ENCODE results near the gene ATF7IP2. TPM values are rescaled to one million over a fixed set of nuclear protein-coding genes. Genes with fewer than 3 reads are reported as not detected.
"Not testable (repeated sequence)": the region's sequence is repeated elsewhere in the genome, so short reads cannot be mapped to it uniquely, and the experiment has no call there.

ATF7IP2 gene, protein sequence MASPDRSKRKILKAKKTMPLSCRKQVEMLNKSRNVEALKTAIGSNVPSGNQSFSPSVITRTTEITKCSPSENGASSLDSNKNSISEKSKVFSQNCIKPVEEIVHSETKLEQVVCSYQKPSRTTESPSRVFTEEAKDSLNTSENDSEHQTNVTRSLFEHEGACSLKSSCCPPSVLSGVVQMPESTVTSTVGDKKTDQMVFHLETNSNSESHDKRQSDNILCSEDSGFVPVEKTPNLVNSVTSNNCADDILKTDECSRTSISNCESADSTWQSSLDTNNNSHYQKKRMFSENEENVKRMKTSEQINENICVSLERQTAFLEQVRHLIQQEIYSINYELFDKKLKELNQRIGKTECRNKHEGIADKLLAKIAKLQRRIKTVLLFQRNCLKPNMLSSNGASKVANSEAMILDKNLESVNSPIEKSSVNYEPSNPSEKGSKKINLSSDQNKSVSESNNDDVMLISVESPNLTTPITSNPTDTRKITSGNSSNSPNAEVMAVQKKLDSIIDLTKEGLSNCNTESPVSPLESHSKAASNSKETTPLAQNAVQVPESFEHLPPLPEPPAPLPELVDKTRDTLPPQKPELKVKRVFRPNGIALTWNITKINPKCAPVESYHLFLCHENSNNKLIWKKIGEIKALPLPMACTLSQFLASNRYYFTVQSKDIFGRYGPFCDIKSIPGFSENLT
- total RNA-seq (2014; rRNA removed; shearing (Covaris generic)), result 20.4 and 22.8 TPM in 2 replicates

GRCh38 chr16:10385725-10386516, at the start of gene ATF7IP2:
TSS of gene ATF7IP2 (plus strand) at chr16:10386061. CDS start at chr16:10430621, 44,560 bp downstream.
- Histone ChIP-seq H3K27me3 (ENCODE audit: control insufficient read depth, insufficient read depth, low read length) (no peaks in the 10 kb centered on the region), H3K4me3 (ENCODE audit: insufficient read depth, low read depth, low read length) (peak within 1 kb of the TSS; percentile 82), H3K36me3 (replicated peaks; ENCODE audit: control insufficient read depth, insufficient read depth, low read length) (peaks cover 2% of the 10 kb centered on the region; the same call in 1 of the 2 replicates)
- DNase-seq, result peak; percentile 95

GRCh38 chr16:10338426-10338825, 47.4 kb upstream of the ATF7IP2 start:
- no peak overlapping the region for H3K4me3 ChIP-seq (ENCODE audit: insufficient read depth, low read depth, low read length)
- H3K36me3 ChIP-seq (replicated peaks; ENCODE audit: control insufficient read depth, insufficient read depth, low read length), result no peaks in the 10 kb centered on the region
- no peak for DNase-seq

DNA sequence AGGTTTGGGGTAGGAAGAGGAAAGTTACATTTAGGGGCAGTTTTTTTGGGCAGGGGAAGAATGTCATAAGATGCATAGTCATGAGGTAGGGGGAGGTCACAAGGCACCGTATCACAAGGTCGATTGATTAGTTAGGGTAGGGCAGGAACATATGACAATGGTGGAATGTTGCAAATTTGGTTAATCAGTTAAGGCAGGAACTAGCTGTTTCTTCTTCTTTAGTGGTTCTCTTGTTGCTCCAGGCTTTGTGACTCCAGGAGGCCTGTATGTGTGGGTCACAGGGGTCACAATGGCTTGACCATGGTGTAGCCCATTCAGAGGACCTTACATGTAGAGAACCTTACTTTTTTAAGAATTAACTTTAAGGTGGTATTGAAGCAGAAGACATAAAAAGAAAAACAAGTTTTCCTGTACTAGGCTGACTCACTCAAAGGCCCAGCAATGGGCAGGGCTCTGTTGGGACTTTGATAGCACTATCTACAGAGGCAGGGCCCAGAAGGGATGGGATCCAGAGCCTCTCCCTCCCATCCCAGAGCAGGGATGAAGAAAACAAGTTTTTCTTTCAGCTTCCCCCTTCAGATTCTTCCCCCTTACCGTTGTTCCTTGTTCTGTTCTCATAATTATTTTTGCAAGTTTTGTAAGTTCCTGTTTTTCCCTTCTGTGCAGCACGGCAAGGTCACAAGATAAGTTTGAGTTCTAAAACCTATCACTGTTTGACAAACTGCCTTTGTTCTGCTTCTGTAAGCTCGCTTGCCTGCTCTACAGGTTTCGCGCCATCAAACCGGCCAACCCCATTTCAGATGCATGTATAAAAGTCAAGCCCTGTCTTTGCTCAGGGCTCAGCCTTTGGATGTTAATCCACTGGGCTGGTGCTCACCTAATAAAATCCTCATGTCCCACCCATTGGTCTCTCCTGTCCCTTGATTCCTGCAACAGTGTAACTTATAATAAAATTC, 45.8 kb upstream of the ATF7IP2 start:
- Histone ChIP-seq H3K36me3 (replicated peaks; ENCODE audit: control insufficient read depth, insufficient read depth, low read length) (no peaks in the 10 kb centered on the region), H3K27me3 (ENCODE audit: control insufficient read depth, insufficient read depth, low read length) (no peaks in the 10 kb centered on the region), H3K4me3 (ENCODE audit: insufficient read depth, low read depth, low read length) (no peak overlapping the region)
- no peak for DNase-seq

More at GRCh38 chr16:10338426-10338825, 47.4 kb upstream of the ATF7IP2 start:
- no peaks in the 10 kb centered on the region for H3K27me3 ChIP-seq (ENCODE audit: control insufficient read depth, insufficient read depth, low read length)

DNA sequence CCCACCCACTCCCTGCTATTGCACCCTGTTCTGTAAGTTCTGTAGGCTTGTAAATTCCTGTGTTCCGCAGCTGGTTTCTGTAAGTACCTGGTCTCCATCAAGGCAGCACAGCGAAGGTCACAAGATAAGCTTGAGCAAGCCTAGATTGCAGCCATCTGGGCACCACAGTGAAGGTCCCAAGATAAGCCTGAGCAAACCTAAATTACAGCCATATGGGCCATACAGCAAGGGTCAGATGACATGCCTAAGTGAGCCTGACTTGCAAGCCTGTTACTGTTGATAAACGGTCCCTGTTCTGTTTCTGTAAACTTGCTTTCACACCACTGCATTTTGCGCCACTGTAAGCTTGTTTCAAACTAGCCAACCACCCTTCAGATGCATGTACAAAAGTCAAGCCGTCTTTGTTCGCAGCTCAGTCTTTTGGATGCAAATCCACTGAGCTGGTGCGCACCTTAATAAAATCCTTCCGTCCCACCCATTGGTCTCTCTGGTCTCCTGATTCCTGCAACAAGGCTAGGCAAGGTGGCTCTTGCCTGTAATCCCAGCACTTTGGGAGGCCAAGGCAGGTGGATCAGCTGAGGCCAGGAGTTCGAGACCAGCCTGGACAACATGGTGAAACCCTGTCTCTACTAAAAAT, 42.6 kb upstream of the ATF7IP2 start:
- H3K36me3 ChIP-seq (replicated peaks; ENCODE audit: control insufficient read depth, insufficient read depth, low read length), result no peaks in the 10 kb centered on the region
- no peaks in the 10 kb centered on the region for H3K27me3 ChIP-seq (ENCODE audit: control insufficient read depth, insufficient read depth, low read length)
- no peak for DNase-seq
- H3K4me3 ChIP-seq (ENCODE audit: insufficient read depth, low read depth, low read length), result no peak overlapping the region

DNA sequence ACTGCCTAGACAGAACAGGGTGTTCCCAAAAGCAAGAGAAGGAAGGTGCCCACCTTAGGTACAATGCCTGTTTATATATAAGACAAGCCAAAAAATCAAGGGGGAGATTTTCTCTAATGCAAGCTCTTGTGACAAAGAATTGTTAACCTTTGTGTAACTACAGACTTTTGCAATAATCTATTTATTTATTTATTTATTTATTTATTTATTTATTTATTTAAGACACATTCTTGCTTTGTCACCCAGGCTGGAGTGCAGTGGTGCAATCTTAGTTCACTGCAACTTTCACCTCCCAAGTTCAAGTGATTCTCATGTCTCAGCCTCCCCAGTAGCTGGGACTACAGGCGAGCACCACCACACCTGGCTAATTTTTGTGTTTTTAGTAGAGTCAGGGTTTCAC, 41.2 kb upstream of the ATF7IP2 start:
- H3K36me3 ChIP-seq (replicated peaks; ENCODE audit: control insufficient read depth, insufficient read depth, low read length); H3K4me3 ChIP-seq (ENCODE audit: insufficient read depth, low read depth, low read length); DNase-seq: not testable (repeated sequence)

GRCh38 chr16:10345629-10346028, 40.2 kb upstream of the ATF7IP2 start:
- no peak for DNase-seq
- H3K27me3 ChIP-seq (ENCODE audit: control insufficient read depth, insufficient read depth, low read length), result no peaks in the 10 kb centered on the region
- no peak overlapping the region for H3K4me3 ChIP-seq (ENCODE audit: insufficient read depth, low read depth, low read length)
- H3K36me3 ChIP-seq (replicated peaks; ENCODE audit: control insufficient read depth, insufficient read depth, low read length), result no peaks in the 10 kb centered on the region

More for the DNA sequence above, 41.2 kb upstream of the ATF7IP2 start:
- not testable (repeated sequence) for H3K27me3 ChIP-seq (ENCODE audit: control insufficient read depth, insufficient read depth, low read length)

DNA sequence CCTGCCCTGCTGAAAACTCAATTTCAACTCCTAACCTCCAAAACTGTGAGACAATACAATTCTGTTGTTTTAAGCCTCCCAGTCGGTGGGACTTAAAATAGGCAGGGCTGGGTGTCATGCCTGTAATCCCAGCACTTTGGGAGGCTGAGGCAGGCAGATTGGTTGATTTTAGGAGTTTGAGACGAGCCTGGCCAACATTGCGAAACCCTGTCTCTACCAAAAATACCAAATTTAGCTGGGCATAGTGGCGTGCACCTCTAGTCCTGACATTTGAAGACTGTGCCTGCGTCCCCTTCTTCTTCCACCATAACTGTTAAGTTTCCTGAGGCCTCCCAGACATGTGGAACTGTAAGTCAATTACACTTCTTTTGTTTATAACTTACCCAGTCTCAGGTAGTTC, 36.0 kb upstream of the ATF7IP2 start:
- no peak for DNase-seq
- Histone ChIP-seq H3K4me3 (ENCODE audit: insufficient read depth, low read depth, low read length) (no peak overlapping the region), H3K27me3 (ENCODE audit: control insufficient read depth, insufficient read depth, low read length) (no peaks in the 10 kb centered on the region), H3K36me3 (replicated peaks; ENCODE audit: control insufficient read depth, insufficient read depth, low read length) (no peaks in the 10 kb centered on the region)

DNA sequence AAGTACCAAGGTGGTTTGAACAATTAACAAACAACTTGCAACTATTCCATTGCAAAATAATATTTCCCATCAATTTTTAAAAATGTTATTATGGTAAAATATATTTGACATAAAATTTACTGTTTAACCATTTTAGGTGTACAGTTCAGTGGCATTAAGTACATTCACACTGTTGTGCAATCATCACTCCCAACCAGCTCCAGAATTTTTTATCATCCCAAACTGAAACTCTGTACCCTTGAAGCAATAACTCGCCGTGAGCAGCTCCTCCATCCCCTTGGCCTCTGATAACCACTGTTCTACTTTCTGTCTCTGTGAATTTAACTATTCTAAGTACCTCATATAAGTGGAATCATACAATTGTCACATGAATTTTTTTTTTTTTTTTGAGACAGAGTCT, 33.6 kb upstream of the ATF7IP2 start:
- Histone ChIP-seq H3K36me3 (replicated peaks; ENCODE audit: control insufficient read depth, insufficient read depth, low read length) (no peaks in the 10 kb centered on the region), H3K27me3 (ENCODE audit: control insufficient read depth, insufficient read depth, low read length) (no peaks in the 10 kb centered on the region), H3K4me3 (ENCODE audit: insufficient read depth, low read depth, low read length) (no peak overlapping the region)
- DNase-seq, result no peak

DNA sequence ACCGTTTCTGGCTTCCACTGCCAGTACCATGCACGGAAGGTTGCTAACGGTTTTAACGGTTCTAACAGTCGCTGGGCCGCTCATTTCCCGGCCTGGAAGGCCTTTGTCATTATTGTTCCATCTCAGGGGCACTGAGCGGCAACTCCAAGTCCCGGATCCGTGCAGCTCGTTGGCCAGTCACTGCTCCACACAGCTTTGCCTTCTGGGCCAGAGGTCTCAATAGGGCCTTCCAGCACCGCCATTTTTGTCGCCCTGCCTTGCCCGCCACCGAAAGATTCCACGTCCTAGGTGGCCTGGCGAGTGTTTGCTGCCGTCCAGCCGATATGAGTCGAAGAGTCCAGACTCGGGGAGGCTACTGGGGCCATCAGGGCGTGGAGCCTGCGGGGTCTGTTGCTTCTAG, 30.3 kb upstream of the ATF7IP2 start:
- no peak for DNase-seq
- Histone ChIP-seq H3K36me3 (replicated peaks; ENCODE audit: control insufficient read depth, insufficient read depth, low read length) (no peaks in the 10 kb centered on the region), H3K27me3 (ENCODE audit: control insufficient read depth, insufficient read depth, low read length) (no peaks in the 10 kb centered on the region), H3K4me3 (ENCODE audit: insufficient read depth, low read depth, low read length) (no peak overlapping the region)

DNA sequence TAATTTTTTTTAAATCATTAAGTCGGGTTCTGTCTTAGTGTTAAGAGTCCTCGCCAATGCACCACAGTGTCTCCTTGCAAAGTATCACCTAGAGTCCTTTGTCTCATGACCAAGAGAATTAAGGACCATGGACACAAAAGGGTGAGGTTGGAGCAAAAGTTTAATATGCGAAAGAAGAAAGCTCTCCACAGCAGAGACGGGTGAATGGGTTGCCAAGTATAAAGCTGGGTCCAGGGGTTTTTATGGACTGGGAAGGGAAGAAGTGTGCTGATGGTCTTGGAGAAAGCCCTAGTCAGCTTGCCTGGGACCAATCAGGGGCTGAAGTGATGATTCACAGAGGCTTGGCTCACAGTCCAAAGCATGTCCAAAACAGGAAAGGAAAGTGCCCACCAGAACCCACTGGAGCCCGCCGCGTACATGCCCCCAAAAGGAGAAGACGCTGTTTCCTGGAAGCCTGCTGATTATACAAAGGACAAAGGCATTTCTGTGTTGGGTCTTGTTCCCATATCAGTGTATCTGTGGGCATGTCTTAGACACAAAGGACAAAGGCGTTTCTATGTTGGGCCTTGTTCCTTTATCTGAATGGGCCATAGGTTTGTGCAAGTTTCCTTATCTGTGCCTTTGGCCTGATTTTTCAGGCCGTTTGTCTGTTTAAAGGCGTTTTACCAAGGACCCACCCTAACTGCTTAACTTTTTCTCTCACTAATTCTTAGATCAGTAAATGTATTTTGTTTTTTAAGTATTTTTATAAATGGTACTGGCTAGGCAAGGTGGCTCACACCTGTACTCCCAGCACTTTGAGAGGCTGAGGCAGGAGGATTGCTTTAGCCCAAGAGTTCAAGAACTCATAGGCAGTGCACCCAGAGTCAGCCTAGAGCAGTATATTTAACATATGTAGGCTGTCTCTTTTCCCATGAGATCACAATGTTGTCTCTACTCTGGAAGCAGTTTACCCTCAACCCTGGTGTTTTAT, 28.7 kb upstream of the ATF7IP2 start:
- DNase-seq, result no peak
- Histone ChIP-seq H3K27me3 (ENCODE audit: control insufficient read depth, insufficient read depth, low read length) (no peaks in the 10 kb centered on the region), H3K4me3 (ENCODE audit: insufficient read depth, low read depth, low read length) (no peak overlapping the region), H3K36me3 (replicated peaks; ENCODE audit: control insufficient read depth, insufficient read depth, low read length) (no peaks in the 10 kb centered on the region)

- not testable (repeated sequence) for DNase-seq; H3K36me3 ChIP-seq (replicated peaks; ENCODE audit: control insufficient read depth, insufficient read depth, low read length); H3K4me3 ChIP-seq (ENCODE audit: insufficient read depth, low read depth, low read length); H3K27me3 ChIP-seq (ENCODE audit: control insufficient read depth, insufficient read depth, low read length)
Measured at GRCh38 chr16:10361747-10362076, 24.1 kb upstream of the ATF7IP2 start.

- Histone ChIP-seq H3K27me3 (ENCODE audit: control insufficient read depth, insufficient read depth, low read length) (no peaks in the 10 kb centered on the region), H3K4me3 (ENCODE audit: insufficient read depth, low read depth, low read length) (no peak overlapping the region), H3K36me3 (replicated peaks; ENCODE audit: control insufficient read depth, insufficient read depth, low read length) (no peaks in the 10 kb centered on the region)
- DNase-seq, result no peak
Measured at GRCh38 chr16:10362077-10362863, 23.6 kb upstream of the ATF7IP2 start.
